Stimulated activated CD8-positive, alpha-beta memory T cell treated with anti-CD3 and anti-CD28 coated beads, Interleukin-15, amount 100 ng/mL, for 24 hours (primary cell): ENCODE measurements around the gene GFRA1.

Source experiments
- DNase-seq: peaks from one replicate; pipeline ENCODE4 v3.0.0-alpha.2; 2020; ENCODE audit warnings: low read depth

The GFRA1 gene

DNA sequence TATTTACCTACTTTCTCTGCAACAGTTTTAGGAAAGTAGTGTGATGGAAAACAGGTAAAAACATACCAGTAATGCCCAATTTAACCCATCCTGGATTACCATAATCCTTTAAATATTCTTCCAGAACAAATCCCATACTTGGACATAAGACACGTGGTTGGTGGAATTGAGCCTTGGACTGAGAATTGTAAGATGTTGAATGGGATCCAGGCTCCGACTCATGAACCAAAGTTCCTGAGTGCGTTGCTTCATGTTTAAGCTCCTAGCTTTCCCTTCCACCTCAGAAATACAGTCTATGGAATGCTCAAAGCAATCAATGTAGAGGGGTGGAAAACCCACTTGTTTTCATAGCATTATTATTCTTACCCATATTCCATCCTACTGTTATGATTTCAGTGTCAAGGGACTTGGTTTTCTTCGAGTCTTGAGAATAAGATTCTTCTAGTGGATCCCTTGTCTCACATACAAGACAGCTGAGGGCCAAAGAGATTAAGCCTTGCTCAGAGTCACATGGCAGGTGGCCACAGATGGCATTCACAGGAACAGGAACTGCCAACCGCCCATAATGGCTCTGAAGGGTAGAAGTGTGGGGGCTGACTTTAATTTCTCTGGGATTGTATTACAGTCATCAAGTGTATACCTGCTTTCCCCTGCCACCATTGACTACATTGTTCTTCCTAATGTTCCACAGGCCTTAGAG lies 171.2 kb downstream of the GFRA1 start:
- DNase-seq = no peak

DNA sequence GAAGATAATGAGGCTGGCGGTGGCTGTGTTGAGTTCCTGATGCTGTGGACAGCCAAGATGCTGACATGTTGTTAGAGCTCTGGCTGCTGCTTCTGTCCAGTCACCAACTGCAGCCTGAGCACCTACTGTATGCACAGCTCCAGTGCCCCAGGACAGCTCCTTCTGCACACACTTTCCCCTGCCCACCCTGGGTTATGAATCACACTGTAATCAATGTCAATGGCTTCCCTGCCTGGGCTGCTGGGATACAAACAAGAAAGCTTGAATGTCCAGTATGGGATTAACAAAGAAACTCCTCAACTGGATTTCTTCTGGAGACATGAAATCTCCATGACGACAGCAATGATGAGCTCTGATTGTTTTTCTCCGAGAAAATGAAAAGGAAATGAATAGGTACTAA lies 172.0 kb downstream of the GFRA1 start:
- DNase-seq = no peak

DNA sequence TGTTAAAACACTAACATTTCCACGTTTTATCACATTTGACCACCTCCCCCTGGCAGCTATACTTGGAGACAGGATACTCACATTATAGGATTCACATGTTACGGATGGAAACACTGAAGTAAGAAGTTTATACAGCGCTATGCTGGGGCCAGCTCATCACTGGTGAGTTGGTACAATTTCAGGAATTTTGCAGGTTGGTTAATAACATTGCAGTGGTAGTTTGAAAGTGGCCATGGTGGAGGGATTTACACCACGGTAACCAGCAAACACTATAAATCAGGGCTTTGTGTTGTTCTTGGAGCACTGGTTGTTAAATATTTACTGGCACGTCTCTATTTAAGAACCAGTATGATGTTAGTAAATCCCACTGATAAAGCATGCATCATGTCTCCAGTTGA lies 174.0 kb downstream of the GFRA1 start:
- DNase-seq = no peak

DNA sequence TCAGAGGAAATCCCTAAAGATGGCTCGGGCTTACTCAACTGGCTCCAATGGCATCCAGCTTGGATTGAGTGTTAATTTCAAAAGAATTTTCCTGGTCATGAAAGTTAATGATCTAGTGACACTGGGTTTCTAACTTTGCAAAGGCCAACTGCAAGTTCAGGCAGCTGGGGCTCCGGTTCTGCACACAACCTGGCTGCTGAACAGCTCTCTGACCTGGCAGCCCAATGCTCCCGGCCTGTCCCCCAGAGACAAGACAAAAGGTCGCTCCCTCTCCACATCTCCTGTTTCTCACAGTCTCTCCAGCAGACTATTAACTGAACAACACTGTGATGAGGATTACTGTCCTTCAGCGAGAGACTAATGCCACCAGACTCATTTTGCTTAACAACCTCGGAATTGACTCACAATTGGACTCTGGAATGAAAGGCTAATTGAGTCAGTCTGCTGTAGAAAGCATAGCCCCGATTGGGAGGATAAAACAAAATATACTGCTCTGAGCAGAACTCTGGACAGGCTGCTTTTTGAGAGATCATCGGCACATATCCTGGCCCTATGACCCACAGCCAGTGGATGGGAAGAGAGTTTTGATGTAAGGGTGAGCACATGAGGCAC lies 174.5 kb downstream of the GFRA1 start:
- no peak for DNase-seq

DNA sequence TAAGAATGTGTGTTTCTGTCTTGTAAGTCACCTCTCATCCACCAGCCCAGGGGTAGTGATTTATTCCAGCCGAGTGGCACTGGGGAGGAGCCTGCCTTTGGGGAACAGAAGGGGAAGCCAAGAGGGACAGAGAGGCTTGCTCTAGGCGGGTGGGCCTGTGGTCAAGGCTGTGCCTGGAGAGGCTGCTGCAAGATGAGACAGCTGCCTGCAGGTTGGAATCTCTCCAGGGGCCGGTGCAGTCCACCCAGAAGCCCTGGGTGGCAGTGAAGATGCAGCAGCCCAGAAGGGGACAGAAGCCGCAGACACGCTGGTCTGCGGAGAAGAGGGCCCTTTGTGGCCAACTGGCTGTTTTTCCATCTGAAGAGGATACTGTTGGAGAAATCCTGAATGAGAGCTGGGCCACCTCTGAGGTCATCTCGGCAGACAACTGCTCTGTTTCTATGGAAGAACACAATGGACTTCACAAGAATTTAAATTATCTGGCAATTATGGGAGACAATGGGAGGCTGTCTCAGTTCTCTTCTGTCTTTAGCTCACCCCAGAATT lies 175.7 kb downstream of the GFRA1 start:
- DNase-seq = no peak

DNA sequence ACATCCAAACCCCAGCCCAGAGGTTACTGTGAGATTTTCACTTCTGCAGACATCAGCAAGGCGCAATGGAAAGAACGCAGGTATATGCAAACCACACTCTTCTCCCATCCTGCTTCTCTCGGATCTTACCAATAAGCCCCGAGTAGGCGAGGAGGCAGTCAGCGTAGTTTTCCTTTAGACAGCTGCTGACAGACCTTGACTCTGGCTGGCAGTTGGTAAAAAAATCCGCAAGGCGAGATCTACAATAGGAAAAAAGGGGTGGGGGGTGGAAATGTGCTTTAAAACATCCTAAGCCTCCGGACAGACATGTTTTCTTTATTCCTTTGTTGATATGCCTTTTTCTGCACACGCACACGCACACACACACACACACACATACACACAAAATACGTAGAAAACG lies 176.5 kb downstream of the GFRA1 start:
- no peak for DNase-seq

DNA sequence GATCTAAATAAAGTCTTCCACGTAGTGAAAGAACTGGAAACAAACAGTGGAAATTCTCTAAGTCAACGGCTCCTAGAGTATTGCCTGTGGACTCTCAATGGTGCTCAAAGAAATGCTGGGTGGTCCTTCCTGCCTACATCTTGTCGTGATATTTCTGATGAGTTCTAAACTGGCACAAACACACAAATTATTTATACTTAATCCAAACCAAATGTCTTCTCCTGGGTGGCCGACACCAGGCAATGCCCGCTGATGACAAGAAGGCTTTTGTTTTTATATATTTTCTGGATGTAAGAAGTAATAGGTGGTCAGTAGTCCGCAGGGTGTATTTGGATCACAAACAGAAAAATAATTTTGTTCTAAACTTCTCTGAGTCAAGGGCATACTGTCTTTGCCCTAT lies 178.7 kb downstream of the GFRA1 start:
- no peak for DNase-seq

DNA sequence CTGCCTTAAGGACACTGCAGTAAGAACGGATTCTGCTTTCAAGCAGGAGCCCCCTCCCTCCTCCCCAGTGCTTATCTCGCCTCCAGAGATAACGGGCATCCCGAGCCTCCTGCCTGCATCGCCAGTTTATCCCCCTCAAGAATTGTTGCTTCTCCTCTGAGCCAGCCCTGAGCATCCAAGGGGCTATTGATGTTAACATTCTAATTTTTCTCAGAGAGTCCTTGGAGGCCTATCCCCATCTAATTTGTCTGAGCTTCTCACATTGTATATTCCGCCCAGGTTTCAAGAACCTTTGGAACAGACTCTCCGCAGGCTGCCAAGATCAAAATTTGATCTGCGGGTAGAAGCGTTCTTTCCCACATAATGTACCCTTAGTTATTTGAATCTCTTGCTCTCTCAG lies 180.0 kb downstream of the GFRA1 start:
- DNase-seq = no peak

DNA sequence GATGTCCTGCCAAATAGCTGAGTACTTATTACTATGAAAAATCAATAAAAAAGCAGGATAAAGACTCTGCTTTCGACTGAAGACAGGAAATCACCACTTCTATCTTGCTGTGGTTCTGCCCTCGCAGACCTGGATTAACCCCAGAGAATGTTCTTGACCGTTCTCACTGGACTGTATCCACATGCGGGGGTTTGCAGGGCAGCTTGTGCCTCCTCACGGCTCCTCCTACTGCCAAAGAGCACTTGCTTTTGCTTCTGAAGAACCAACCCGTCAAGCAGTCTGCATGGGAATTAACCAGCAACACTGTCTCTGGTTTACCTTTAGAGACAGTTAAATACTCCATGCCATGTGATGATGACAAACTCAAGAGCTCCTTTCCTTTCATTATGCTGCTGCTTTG lies 184.0 kb downstream of the GFRA1 start:
- DNase-seq = no peak

DNA sequence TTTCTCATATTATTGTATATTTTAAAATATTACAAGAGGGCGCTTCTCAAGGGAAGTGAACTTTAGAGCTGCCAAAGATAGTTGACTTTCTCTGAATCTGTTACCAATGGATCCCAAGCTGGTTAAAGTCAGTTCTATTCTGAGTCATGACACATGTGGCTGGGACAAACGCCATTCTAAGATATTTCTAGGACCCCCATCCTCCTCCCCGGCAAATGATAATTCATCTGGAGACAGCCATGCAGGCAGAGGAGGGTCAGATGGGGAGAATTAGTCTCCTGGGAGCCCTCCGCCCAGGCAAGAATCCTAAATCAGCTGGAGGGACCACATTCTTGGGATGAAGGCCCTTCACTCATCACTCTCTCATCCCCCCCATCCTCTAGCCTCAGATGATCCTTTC lies 187.7 kb downstream of the GFRA1 start:
- DNase-seq = no peak

DNA sequence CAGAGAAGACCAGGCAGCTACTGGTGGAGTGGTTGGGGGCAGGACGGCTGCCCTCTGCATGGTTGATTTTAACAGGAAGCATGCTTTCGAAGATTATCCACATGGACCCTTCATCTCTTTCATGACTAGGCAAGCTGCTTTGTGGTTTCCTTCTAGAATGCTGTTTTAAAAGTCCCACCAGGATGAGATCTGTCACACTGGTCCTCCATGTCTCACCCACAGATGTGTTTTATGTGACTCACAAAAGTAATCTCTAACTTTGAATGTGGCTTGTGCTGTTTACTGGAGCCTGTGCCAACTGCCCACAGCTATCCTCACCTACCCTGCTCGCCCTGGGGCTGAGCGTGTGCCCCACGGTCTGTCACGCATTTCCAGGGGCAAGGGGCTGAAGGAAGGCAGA lies 188.8 kb downstream of the GFRA1 start:
- no peak for DNase-seq

DNA sequence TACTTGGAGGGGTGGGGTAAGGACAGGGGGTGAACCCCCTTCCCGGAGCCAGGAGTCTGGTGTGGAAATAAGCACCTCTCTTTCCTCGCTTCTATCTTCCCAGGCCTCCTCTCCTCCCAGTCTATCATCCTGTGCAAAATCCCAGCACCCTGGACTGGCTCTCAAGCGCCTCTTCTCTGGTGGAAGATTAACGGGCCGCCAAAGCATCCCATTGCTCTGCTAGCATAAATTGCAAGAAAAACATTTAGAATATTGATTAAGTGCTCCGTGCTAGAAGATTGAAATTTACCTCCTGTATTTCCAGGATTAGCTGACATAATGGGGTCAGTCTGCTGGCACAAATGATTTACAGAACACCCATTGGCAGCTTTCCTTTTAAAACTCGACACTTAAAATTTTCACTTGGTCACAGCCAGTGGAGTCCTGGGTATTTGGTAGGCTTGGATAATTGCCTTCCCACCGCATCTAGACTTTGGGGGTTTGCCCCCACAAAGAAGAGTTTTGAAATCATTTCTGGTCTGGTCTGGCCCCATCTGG lies 189.7 kb downstream of the GFRA1 start:
- no peak for DNase-seq

DNA sequence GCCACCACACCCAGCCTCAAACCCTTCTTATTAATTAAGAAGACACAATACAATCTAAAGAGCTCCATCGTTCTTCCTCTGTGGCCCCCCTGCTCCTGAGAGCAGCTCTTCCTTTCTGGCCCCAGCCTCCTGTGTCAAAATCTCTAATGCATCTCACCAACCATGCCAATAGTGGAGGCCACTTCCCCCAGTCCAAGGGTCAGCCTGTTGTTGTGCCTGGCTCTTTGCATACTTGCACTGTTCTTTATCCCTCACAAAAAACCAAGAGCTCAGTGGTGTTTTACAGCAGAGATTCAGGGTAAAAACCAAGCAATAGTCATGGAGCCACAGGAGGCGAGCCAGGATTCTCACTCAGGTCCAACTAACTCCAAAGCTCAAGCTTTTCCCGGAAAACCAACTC lies 190.2 kb downstream of the GFRA1 start:
- no peak for DNase-seq

DNA sequence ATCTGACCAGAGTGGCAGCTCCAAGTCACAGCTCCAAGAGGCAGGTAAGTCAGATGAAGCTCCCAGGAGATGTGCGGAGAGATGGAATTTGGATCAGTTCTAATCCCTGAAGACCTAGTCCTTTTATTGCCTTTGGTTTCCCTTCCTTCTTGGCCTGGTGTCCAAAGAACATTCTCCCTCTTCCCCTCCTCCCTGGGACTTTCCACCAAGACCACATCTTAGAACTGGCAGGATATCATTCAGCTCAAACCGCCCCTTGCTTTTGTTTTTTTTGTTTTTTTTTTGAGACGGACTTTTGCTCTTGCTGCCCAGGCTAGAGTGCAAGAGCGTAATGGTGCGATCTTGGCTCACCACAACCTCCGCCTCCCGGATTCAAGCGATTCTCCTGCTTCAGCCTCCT lies 190.8 kb downstream of the GFRA1 start:
- DNase-seq = no peak

DNA sequence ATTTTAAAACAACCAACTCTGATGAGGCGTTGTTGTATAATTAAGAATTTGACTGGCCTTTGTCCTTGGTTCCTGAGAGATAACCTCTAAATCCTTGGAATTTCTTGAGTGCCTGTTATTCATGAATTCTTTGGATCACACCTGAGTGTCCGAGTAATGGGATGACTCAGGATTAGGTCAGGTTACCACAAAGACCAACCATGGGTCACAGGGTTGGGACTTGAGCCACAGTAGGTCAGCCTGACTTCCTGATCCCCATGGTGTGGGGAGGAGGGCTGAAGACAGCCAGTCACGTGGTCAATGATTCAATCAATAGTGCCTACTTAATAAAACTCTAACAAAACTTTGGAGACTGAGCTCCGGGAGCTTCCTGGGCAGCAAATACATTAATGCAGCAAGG lies 192.5 kb downstream of the GFRA1 start:
- DNase-seq = no peak

DNA sequence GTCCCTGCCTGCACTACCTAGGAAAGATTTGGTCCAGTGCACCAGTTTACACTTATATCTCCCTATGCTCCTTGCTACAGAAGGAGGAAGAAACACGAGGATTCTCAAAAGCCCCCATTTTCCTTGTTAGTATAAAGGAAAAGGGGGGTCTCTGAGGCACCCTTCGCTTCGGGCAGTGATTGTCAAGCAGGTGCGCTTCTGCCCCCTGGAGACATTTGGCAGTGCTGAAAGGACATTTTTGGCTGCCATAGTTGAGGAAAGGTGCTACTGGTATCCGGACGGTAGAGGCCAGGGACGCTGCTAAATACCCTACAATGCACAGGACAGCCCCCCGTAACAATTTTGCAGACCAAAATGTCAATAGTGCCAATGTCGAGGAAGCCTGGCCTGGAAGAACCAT lies 193.7 kb downstream of the GFRA1 start:
- DNase-seq = no peak

DNA sequence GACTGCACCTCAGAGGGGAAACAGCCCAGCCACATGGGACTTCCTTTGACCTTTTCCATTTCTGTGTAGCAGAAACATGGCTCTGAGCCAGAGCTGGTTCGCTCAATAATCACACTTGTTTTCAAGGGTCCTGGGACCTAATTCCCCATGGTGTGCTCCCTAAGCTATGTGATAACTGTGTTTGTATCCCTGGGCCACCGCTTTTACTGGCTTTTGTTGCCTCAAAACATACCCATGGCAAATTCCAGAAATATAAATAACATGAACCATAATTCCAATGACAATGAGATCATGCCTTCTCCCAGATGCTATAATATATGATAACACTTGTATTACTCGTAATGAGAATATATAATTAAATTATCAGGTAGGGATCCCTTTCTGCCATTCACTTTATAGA lies 196.4 kb downstream of the GFRA1 start:
- DNase-seq = no peak

DNA sequence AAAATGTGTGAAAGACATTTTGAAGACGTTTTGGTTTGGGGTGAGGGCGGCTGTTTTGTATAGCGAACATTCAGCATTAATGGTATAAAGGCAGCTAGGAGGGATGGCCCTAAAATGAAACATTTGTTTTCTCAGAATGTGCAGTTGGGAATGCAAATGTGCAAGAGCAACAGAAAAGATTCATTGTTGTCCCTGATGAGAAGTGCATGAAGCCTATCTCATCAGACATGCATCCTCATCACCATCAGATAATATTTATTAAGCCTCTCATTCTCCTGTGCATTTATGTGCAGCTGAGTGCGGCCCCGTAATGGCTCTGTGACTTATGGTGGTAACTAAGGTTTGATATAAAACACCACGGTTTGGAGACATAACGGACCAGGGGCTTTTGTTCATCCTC lies 199.5 kb downstream of the GFRA1 start:
- no peak for DNase-seq

DNA sequence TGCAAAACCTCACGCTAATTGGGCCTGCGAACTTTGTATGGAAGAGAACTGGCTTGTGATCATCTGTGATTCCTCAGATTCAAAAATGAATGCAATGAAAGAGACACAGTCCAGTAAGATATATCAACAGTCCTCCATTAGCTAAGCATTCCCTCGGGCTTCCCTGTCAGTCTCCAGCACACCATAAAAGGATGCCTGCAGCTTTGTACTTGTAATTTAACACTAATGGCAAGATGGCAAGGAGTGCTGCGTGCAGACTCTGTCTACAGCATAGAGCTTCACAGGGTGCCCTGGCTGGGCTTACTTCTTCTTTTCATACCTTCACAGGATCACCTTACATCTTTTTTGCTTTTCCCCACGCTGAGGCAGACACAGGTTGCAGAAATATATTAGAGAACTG lies 200.0 kb downstream of the GFRA1 start:
- DNase-seq = no peak

DNA sequence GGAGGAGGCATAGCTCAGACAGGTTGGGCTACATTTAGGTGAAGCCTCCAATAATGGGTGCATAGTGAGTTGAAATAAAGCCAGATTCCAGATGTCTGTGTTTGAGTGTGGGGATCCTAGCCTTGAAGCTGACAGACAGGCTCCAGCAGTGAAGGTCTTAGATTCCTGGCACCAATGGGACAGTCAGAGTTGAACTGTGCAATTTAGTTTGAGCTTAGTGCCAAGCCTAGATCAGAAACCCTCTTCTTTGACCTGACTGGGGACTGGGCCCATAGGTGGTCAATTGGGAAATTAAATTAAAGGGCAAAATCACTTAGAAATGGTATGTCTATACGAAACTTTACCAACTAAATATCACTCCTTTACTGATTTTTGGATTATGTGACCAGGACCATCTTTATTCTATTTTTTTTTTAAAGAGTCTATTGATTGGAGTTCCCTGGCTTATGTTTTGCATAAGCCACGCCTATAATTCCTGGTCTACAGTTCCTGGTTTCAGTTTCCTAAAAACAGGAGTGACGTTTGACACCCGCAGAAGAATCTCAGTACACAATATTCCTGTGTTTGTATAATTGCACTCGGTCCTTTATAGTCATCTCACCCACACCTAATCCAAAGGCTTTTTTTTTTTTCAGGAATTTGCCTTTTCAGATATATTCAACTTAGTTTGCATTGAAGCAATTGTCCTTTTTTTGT lies 201.4 kb downstream of the GFRA1 start:
- DNase-seq = no peak

DNA sequence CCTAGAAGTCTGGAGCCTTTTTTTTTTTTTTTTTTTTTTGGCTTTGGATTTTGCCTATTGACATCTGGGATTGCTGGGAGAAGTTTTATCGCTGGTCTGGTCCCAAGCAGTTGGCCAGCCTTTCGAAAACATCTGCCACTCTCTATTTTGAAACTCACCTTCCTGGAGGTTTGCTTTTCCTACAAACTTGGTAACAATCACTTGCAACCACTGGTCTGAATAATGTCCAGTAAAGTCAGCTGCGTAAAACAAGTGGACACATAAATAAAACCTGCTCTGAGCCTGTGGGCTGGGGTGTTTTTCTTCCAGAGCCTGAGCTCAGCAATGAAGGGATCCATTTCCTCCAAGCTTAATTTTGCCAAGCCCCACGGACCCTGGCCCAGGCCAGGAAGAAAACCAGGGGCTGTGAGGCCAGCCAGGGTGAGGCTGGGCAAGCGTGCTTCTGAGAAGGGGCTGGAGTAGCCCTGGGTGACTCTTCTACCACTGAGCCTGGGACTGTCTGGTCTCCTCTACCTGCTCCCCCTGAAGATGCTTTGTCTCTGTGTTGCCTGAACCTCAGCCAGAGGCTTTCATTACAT lies 202.2 kb downstream of the GFRA1 start:
- no peak for DNase-seq

DNA sequence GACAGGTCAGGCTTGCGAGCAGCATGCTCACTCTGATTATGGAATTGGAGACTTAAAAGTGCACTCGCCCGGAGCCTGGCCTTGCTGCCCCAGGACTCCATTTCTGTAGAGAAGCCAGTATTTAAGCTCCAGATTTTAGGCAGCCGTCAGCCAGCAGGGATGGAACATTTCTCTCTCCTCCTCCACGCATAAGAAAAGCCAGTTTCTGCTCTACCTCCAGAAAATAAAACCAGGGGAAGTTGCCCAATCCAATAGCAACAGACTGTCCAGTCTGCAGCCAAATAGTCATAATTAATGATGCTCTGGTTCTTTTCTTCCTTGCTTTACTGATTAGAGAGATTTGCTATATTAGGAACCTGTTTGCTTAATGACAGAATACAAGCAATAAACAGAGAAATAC lies 203.2 kb downstream of the GFRA1 start:
- no peak for DNase-seq

DNA sequence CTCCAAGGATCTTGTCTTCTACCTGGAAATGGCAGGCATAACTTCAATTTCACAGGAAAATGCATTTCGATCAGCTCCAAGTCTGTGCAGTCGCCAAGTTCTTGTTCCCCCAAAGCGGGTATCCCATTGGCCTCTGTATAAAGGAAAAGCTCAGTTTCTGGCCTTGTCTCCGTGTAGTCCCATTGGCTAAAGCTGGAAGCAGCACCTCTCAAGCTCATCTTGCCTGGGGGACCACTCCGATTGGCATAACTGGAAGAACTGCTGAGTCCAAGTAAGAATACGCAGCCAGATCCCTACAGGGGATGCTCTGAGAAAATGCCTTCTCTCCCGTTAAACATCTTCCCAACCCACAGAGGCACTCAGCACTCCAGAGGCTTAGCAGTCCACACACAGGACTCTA lies 205.2 kb downstream of the GFRA1 start:
- no peak for DNase-seq
